Body of pancreas (tissue), 4 donors: Measurements from ENCODE around the gene GALNT15. TPM values are rescaled to one million over a fixed set of nuclear protein-coding genes. Genes with fewer than 3 reads are reported as not detected.

Experiments used
- ATAC-seq: fragments of 150-250 bp; one replicate; pipeline ENCODE4 v1.9.1; 2016
- DNase-seq, 4 donors: peaks; one replicate each; pipeline ENCODE4 v3.0.0-alpha.2; 2019
- H3K27ac ChIP-seq, 4 donors: fragments of 200-600 bp; sonication (generic); 1 replicate in 3 of 4; 2 replicates in 1 of 4; pipeline versions ENCODE4 v1.5.1 to v1.6.1; 2016 to 2019; ENCODE audit warnings: mild to moderate bottlenecking in 1 of 4, mixed read lengths in 1 of 4, moderate library complexity in 1 of 4
- H3K27me3 ChIP-seq, 2 donors: fragments of 200-600 bp; sonication (generic); one replicate each; pipeline ENCODE4 v1.6.0; 2016; ENCODE audit warnings: mild to moderate bottlenecking in 1 of 2
- H3K36me3 ChIP-seq, 2 donors: fragments of 200-600 bp; sonication (generic); replicated peaks in 1 of 2; 2 replicates each; pipeline ENCODE4 v1.5.1; 2016; ENCODE audit warnings: low read depth in 2 of 2; ENCODE audit not compliant: insufficient read depth in 1 of 2
- H3K4me1 ChIP-seq: fragments of 200-600 bp; sonication (generic); one replicate; pipeline ENCODE4 v1.6.0; 2016
- H3K4me3 ChIP-seq, 2 donors: fragments of 200-600 bp; sonication (generic); 1 replicate in 1 of 2; 2 replicates in 1 of 2; pipeline ENCODE4 v1.5.1; 2016 to 2019
- H3K9me3 ChIP-seq, 3 donors: fragments of 200-600 bp; sonication (generic); 1 replicate in 2 of 3; 2 replicates in 1 of 3; pipeline ENCODE4 v1.5.1; 2016
- CTCF ChIP-seq, 7 experiments: fragments of 450-650 bp in 4 of 7; fragments of 200-600 bp in 3 of 7; sonication (generic) in 3 of 7; IDR thresholded peaks; one replicate each; pipeline ENCODE4 v1.5.1; 2016 to 2019; ENCODE audit warnings: antibody characterized with exemption in 7 of 7
- POLR2A ChIP-seq, 3 donors: fragments of 450-650 bp; IDR thresholded peaks; one replicate each; pipeline ENCODE4 v1.6.1; 2016; ENCODE audit warnings: antibody characterized with exemption in 3 of 3, mild to moderate bottlenecking in 2 of 3
- WGBS, 2 donors: methylation state at CpG; one replicate each; pipeline ENCODE4 v1.1.5; 2017; 5-methylcytosine and 5-hydroxymethylcytosine counted together
- intact Hi-C: fragments of 100-400 bp; cut with DNase I; formaldehyde crosslinking; loops from one replicate; pipeline ENCODE4 v1.15.1; 2023
- total RNA-seq, 2 donors: library from RNA; depleted of rRNA; stranded (reverse); fragments of >200 nt; gene quantifications; one replicate each; pipeline ENCODE4 v1.1.0, GENCODE V29; 2016

GALNT15 gene
- total RNA-seq, 2 donors from 2014 or later, result 21.8 to 26.0 TPM

DNA sequence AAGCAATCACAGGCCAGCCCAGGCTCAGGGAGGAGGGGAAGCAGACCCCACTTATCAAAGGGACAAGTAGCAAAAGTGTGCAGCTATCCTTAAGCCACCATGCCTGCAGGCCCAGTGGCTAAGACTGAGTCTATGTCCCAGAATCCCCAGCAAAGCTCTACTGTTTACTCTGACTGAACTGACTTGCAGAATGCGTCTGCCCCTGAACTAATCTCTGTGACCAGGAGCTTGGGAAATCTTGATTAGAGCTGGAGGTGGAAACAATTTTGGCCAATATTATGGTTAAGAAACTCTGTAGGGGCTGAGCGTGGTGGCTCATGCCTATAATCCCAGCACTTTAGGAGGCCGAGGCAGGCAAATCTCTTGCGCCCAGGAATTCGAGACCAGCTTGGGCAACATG lies 67.7 kb downstream of the GALNT15 start:
- ATAC-seq (no peak), DNase-seq (no peak)
- Histone ChIP-seq H3K27ac (no peak overlapping the region), H3K4me3 (no peak overlapping the region), H3K27me3 (no peaks in the 10 kb centered on the region), H3K4me1 (peaks cover 18% of the 10 kb centered on the region), H3K9me3 (no peaks in the 10 kb centered on the region), H3K36me3 (no peaks in the 10 kb centered on the region)
- intact Hi-C loops, result loop anchor here (10.0 kb wide), 1 partner anchor 427 kb away; no protein-coding TSS in a partner anchor
- TF ChIP-seq POLR2A (IDR thresholded peaks at IDR 0.05) (no peak), CTCF (IDR thresholded peaks at IDR 0.05) (no peak)
- WGBS, 2 donors, result 87 to 88% methylated on average over 5 of the region's 5 CpGs

GRCh38 chr3:16243706-16244490 lies 69.4 kb downstream of the GALNT15 start:
- DNase-seq, result peak in 1 of 4 donors; percentile 17

DNA sequence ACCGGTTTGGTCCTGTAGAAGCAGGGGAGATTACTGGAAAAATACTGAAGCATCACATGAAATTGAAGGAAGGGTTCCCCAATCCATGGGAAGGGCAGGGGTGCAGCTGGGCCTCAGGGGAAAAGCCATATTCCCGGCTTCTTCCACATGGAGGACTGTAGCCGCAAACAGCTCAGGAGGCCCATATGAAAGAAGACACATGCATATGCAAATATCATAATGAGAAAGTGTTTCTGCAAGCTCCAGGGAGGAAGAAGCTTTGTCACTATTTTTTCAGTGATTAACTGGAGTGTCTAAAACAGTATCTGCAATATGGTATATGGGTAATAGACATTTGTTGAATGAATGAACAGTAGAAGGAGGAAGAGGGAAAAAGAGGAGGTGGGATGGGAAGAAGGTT lies 71.1 kb downstream of the GALNT15 start:
- no peaks in the 10 kb centered on the region for H3K36me3 ChIP-seq
- H3K4me3 ChIP-seq, result no peak overlapping the region
- ATAC-seq (no peak), DNase-seq (no peak)
- H3K4me1 ChIP-seq, result peaks cover 22% of the 10 kb centered on the region
- WGBS, 2 donors, result 86 to 98% methylated on average over 3 of the region's 3 CpGs
- TF ChIP-seq POLR2A (IDR thresholded peaks at IDR 0.05) (no peak), CTCF (IDR thresholded peaks at IDR 0.05) (no peak)
- intact Hi-C loops, result loop anchor here (5.0 to 10.0 kb wide), 2 partner anchors 193 to 431 kb away; no protein-coding TSS in a partner anchor
- no peak overlapping the region for H3K27ac ChIP-seq
- H3K9me3 ChIP-seq, result no peaks in the 10 kb centered on the region
- no peaks in the 10 kb centered on the region for H3K27me3 ChIP-seq

More at GRCh38 chr3:16243706-16244490, 69.4 kb downstream of the GALNT15 start:
- no peak overlapping the region for H3K27ac ChIP-seq
- no peaks in the 10 kb centered on the region for H3K27me3 ChIP-seq
- intact Hi-C loops, result loop anchor here (10.0 kb wide), 1 partner anchor 429 kb away; no protein-coding TSS in a partner anchor
- H3K36me3 ChIP-seq, result no peaks in the 10 kb centered on the region
- H3K4me3 ChIP-seq, result no peak overlapping the region
- 21 to 31% methylated on average over 9 of the region's 9 CpGs for WGBS, 2 donors
- TF ChIP-seq CTCF (IDR thresholded peaks at IDR 0.05) (no peak), POLR2A (IDR thresholded peaks at IDR 0.05) (no peak)
- ATAC-seq, result peak; percentile 55
- no peaks in the 10 kb centered on the region for H3K9me3 ChIP-seq
- H3K4me1 ChIP-seq, result peaks cover 22% of the 10 kb centered on the region

GRCh38 chr3:16247282-16248061 lies 73.0 kb downstream of the GALNT15 start:
- peaks cover 35% of the 10 kb centered on the region for H3K4me1 ChIP-seq
- WGBS, 2 donors, result 20 to 29% methylated on average over 16 to 17 of the region's 17 CpGs
- no peaks in the 10 kb centered on the region for H3K9me3 ChIP-seq
- DNase-seq (peak; percentile 79 to 85 (median 82)), ATAC-seq (peak; percentile 78)
- intact Hi-C loops, result loop anchor here (5.0 to 10.0 kb wide), 2 partner anchors 195 to 433 kb away; no protein-coding TSS in a partner anchor
- H3K27ac ChIP-seq, result no peak overlapping the region
- H3K27me3 ChIP-seq, result no peaks in the 10 kb centered on the region
- TF ChIP-seq CTCF (IDR thresholded peaks at IDR 0.05), result peak; percentile 87 to 96 (median 89)
- TF ChIP-seq POLR2A (IDR thresholded peaks at IDR 0.05), result no peak
- no peak overlapping the region for H3K4me3 ChIP-seq
- no peaks in the 10 kb centered on the region for H3K36me3 ChIP-seq
